IMR-90 (cell line): ENCODE data around the gene SPAG4. TPM values are rescaled to one million over a fixed set of nuclear protein-coding genes. Genes with fewer than 3 reads are reported as not detected.

Experiments used
- ATAC-seq: fragments of 200-7000 bp; cut with Tn5 transposase; 2 replicates; pipeline ENCODE4 v1.9.1; 2020; ENCODE audit warnings: low read depth, mild to moderate bottlenecking, moderate library complexity
- BruUV-seq: library from RNA; stranded (reverse); fragments of 400-500 nt; replicated peaks from 2 replicates; lab custom pipeline; 2021; lab: Mats Ljungman, UMichigan
- CTCF ChIA-PET: fragments of 300-600 bp; formaldehyde crosslinking; extraction: SDS; loops from one replicate; lab custom pipeline; 2021; ENCODE audit warnings: antibody characterized with exemption; lab: Yijun Ruan, JAX
- POLR2A ChIA-PET: fragments of 300-600 bp; sonication (Branson Sonifier 250); formaldehyde crosslinking; loops from one replicate; lab custom pipeline; 2022; ENCODE audit warnings: antibody characterized with exemption; ENCODE audit not compliant: unreplicated experiment; lab: Charles Lee
- DNase-seq: peaks from one replicate; pipeline ENCODE4 v3.0.0; 2013
- H2AFZ ChIP-seq: replicated peaks from 2 replicates; pipeline ENCODE3; 2013; ENCODE audit warnings: low read length, mild to moderate bottlenecking; ENCODE audit not compliant: poor library complexity
- H2AK5ac ChIP-seq: 2 replicates; pipeline ENCODE4 v1.6.1; 2013; ENCODE audit warnings: low read depth, low read length, inconsistent platforms
- H2AK9ac ChIP-seq: replicated peaks from 2 replicates; pipeline ENCODE3; 2013; ENCODE audit warnings: mild to moderate bottlenecking, low read depth, low read length, moderate library complexity; ENCODE audit not compliant: poor library complexity
- H2BK120ac ChIP-seq: 2 replicates; pipeline ENCODE4 v1.6.1; 2013; ENCODE audit warnings: low read depth, low read length, inconsistent platforms
- H2BK15ac ChIP-seq: 3 replicates; pipeline ENCODE4 v1.6.1; 2013; ENCODE audit warnings: low read depth, low read length, inconsistent platforms
- H2BK20ac ChIP-seq: 2 replicates; pipeline ENCODE4 v1.6.1; 2013; ENCODE audit warnings: low read depth, mild to moderate bottlenecking, inconsistent platforms, low read length, moderate library complexity
- H2BK5ac ChIP-seq: 2 replicates; pipeline ENCODE4 v1.6.1; 2013; ENCODE audit warnings: mild to moderate bottlenecking, low read depth, low read length, inconsistent platforms; ENCODE audit not compliant: poor library complexity, severe bottlenecking
- H3K14ac ChIP-seq: replicated peaks from 2 replicates; pipeline ENCODE4 v1.6.1; 2013; ENCODE audit warnings: low read depth, low read length, inconsistent platforms
- H3K18ac ChIP-seq: 2 replicates; pipeline ENCODE4 v1.6.1; 2013; ENCODE audit warnings: low read depth, low read length, control low read depth
- H3K23ac ChIP-seq: 2 replicates; pipeline ENCODE4 v1.6.1; 2013; ENCODE audit warnings: low read depth, low read length, inconsistent platforms
- H3K27ac ChIP-seq: 2 replicates; pipeline ENCODE4 v1.5.1; 2013; ENCODE audit warnings: mild to moderate bottlenecking, control low read depth, low read length; ENCODE audit not compliant: insufficient read depth
- H3K27me3 ChIP-seq: 2 replicates; pipeline ENCODE4 v1.6.1; 2013; ENCODE audit warnings: low read length; ENCODE audit not compliant: control insufficient read depth, insufficient read depth
- H3K36me3 ChIP-seq: 2 replicates; pipeline ENCODE4 v1.6.1; 2013; ENCODE audit warnings: low read length, mixed read lengths; ENCODE audit not compliant: control insufficient read depth, insufficient read depth
- H3K4ac ChIP-seq: 2 replicates; pipeline ENCODE4 v1.6.1; 2013; ENCODE audit warnings: low read depth, low read length, inconsistent platforms
- H3K4me1 ChIP-seq: 2 replicates; pipeline ENCODE4 v1.6.1; 2013; ENCODE audit warnings: low read length, mixed read lengths; ENCODE audit not compliant: control insufficient read depth, insufficient read depth
- H3K4me2 ChIP-seq: 2 replicates; pipeline ENCODE4 v1.6.1; 2013; ENCODE audit warnings: low read depth, mild to moderate bottlenecking, control low read depth, low read length, moderate library complexity
- H3K4me3 ChIP-seq: 2 replicates; pipeline ENCODE4 v1.5.1; 2013; ENCODE audit warnings: low read depth, mild to moderate bottlenecking, control low read depth, low read length, moderate library complexity; ENCODE audit not compliant: insufficient read depth
- H3K56ac ChIP-seq: 2 replicates; pipeline ENCODE4 v1.6.1; 2013; ENCODE audit warnings: low read length, inconsistent platforms; ENCODE audit not compliant: insufficient read depth; ENCODE audit errors: extremely low read depth
- H3K79me1 ChIP-seq, 2 experiments: 2 replicates each; pipeline ENCODE4 v1.6.1; 2013; ENCODE audit warnings: low read length in 2 of 2, inconsistent platforms in 1 of 2, low read depth in 1 of 2
- H3K9ac ChIP-seq: 2 replicates; pipeline ENCODE4 v1.6.1; 2013; ENCODE audit warnings: low read depth, low read length, control low read depth
- H3K9me1 ChIP-seq: 2 replicates; pipeline ENCODE4 v1.6.1; 2013; ENCODE audit warnings: low read length, inconsistent platforms; ENCODE audit not compliant: insufficient read depth
- H3K9me3 ChIP-seq: 2 replicates; pipeline ENCODE4 v1.6.1; 2013; ENCODE audit warnings: low read length; ENCODE audit not compliant: control insufficient read depth, insufficient read depth
- H4K20me1 ChIP-seq: 2 replicates; pipeline ENCODE4 v1.6.1; 2013; ENCODE audit warnings: low read length, inconsistent platforms; ENCODE audit not compliant: insufficient read depth
- H4K5ac ChIP-seq: 2 replicates; pipeline ENCODE4 v1.6.1; 2013; ENCODE audit warnings: mild to moderate bottlenecking, low read depth, low read length, control low read depth
- H4K8ac ChIP-seq, 2 experiments: 2 replicates each; pipeline ENCODE4 v1.6.1; 2013; ENCODE audit warnings: low read depth in 2 of 2, low read length in 2 of 2, control low read depth in 1 of 2, inconsistent platforms in 1 of 2
- H4K91ac ChIP-seq: 2 replicates; pipeline ENCODE4 v1.6.1; 2013; ENCODE audit warnings: low read depth, low read length, inconsistent platforms; ENCODE audit not compliant: insufficient read depth
- BHLHE40 ChIP-seq: fragments of 150-350 bp; IDR thresholded peaks from 2 replicates; pipeline ENCODE4 v1.6.1; 2016; ENCODE audit warnings: mild to moderate bottlenecking, low read depth, low read length
- CEBPB ChIP-seq: IDR thresholded peaks from 2 replicates; pipeline ENCODE4 v1.6.1; 2012; ENCODE audit warnings: low read depth, low read length, improper control_type of control experiment
- FOS ChIP-seq: fragments of 150-350 bp; IDR thresholded peaks from 2 replicates; pipeline ENCODE4 v1.6.1; 2016; ENCODE audit warnings: low read depth, low read length
- MAZ ChIP-seq: IDR thresholded peaks from 2 replicates; pipeline ENCODE4 v1.6.1; 2012; ENCODE audit warnings: low read depth, mild to moderate bottlenecking, low read length, improper control_type of control experiment, moderate library complexity, borderline replicate concordance
- MXI1 ChIP-seq: IDR thresholded peaks from 2 replicates; pipeline ENCODE4 v1.6.1; 2012; ENCODE audit warnings: low read depth, mild to moderate bottlenecking, low read length, moderate library complexity, borderline replicate concordance
- NFE2L2 ChIP-seq: fragments of 150-350 bp; IDR thresholded peaks from 2 replicates; pipeline ENCODE4 v1.6.1; 2016; ENCODE audit warnings: low read depth, mild to moderate bottlenecking, low read length
- POLR2A ChIP-seq: IDR thresholded peaks from 2 replicates; pipeline ENCODE4 v1.6.1; 2012; ENCODE audit warnings: mild to moderate bottlenecking, low read depth, low read length
- RAD21 ChIP-seq: IDR thresholded peaks from 2 replicates; pipeline ENCODE4 v1.6.1; 2012; ENCODE audit warnings: low read length, improper control_type of control experiment
- RCOR1 ChIP-seq: IDR thresholded peaks from 2 replicates; pipeline ENCODE4 v1.6.1; 2012; ENCODE audit warnings: mild to moderate bottlenecking, low read length, improper control_type of control experiment; ENCODE audit not compliant: insufficient replicate concordance
- RFX5 ChIP-seq: IDR thresholded peaks from 2 replicates; pipeline ENCODE4 v1.8.0; 2012; ENCODE audit warnings: low read depth, mild to moderate bottlenecking, low read length, moderate library complexity
- WGBS, 2 experiments: methylation state at CpG; one replicate each; pipeline versions ENCODE4 v1.1.5 to v1.1.7; 2013; ENCODE audit warnings: missing lambda C conversion rate in 2 of 2; ENCODE audit not compliant: insufficient read length in 1 of 2; ENCODE audit errors: extremely low coverage in 2 of 2; 5-methylcytosine and 5-hydroxymethylcytosine counted together
- dilution Hi-C: fragments of 300-500 bp; cut with HindIII; formaldehyde crosslinking; loops from one replicate; pipeline ENCODE4 v1.14.3; 2018; ENCODE audit warnings: low sequenced_read_pairs; ENCODE audit not compliant: unreplicated experiment
- in situ Hi-C: fragments of 300-500 bp; cut with MboI; formaldehyde crosslinking; loops from 3 replicates; pipeline ENCODE4 v1.14.3; 2019; ENCODE audit warnings: low sequenced_read_pairs, inconsistent platforms, mixed read lengths
- intact Hi-C: fragments of 100-400 bp; cut with micrococcal nuclease; formaldehyde crosslinking; loops from 2 replicates; pipeline ENCODE4 v1.10.0; 2022
- polyA plus RNA-seq, 3 experiments: library from polyadenylated mRNA; depleted of rRNA; stranded (reverse); fragments of >200 nt; gene quantifications; 2 replicates each; pipeline ENCODE4 v1.2.3, GENCODE V29; 2012; ENCODE audit warnings: low replicate concordance in 1 of 3
- total RNA-seq: library from RNA; depleted of rRNA; stranded (reverse); fragments of >200 nt; gene quantifications from 2 replicates; pipeline ENCODE4 v1.2.3, GENCODE V29; 2012
- TF ChIP-seq, protein P1 (sequence below): conservative IDR thresholded peaks from 2 replicates; pipeline ENCODE4 v1.5.1; 2012; ENCODE audit warnings: mild to moderate bottlenecking, low read depth, low read length, improper control_type of control experiment
- TF ChIP-seq, protein P2 (sequence below): fragments of 150-350 bp; IDR thresholded peaks from 2 replicates; pipeline ENCODE4 v1.6.1; 2016; ENCODE audit warnings: low read depth, mild to moderate bottlenecking, low read length, moderate library complexity, borderline replicate concordance
- TF ChIP-seq, protein P3 (sequence below): fragments of 150-350 bp; IDR thresholded peaks from 2 replicates; pipeline ENCODE4 v1.6.1; 2017; ENCODE audit warnings: mild to moderate bottlenecking, antibody characterized with exemption, low read length, low read depth

Gene SPAG4
- total and polyA plus RNA-seq, 2 of the 4 experiments (the other 2 are of a cell fraction) = 1.8 to 5.5 TPM

DNA sequence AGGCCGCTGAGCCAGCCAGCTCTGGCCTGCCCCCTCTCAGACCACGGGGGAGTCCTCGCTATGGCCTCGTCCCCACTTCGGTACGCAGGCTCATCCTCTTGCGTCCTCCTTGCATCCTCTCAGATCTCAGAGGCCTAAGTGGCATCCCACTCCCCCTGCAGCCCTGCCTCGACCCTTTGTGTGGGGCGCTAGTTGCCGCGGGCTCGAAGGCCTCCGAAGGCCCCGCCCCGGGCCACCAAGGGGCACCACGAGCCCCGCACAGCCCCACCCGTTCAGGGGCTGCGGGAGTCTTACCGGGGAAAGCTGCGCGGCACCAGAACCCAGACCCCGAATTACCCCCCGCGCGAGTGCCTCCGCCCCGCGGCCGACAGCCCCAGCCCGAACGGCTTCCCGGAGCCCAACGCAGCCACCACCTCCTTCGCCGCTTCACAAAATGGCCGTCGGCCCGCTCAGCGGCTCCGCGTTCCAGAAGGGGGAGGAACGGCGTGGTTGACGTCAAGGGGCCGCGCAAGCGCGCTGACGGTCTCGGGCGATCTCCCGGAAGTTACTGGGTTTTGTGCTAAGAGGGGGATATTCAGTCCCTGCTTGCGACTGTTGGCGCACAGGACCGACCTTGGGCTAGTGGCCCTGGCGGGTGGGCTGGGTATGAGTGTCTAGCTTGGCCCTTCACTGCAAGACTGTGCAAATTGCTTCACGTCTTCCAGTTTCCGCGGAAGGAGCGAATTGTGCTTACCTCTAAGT, 49.0 kb downstream of the SPAG4 start, which contains the start of the genes CPNE1 and RBM12:
CPNE1 (minus strand) TSS at position 435 of the 741 bp plus-strand sequence. CDS start 31,977 bp downstream, outside the sequence.
RBM12 (minus strand) TSS at position 435 of the 741 bp plus-strand sequence. CDS start 9,578 bp downstream, outside the sequence.
- H3K4me3 ChIP-seq = peak within 1 kb of the TSS; percentile 86
- H3K79me1 ChIP-seq = peaks cover 0 to 22% of the 10 kb centered on the region in 2 experiments; a peak in 3 of 4 replicates
- H3K4ac ChIP-seq = peak within 1 kb of the TSS; percentile 98
- H3K27me3 ChIP-seq = no peaks in the 10 kb centered on the region
- H3K18ac ChIP-seq = peak within 1 kb of the TSS; percentile 96
- H2BK120ac ChIP-seq = 0 out of 2 replicates have a peak within 1 kb of the TSS, but pooled peaks have one; percentile 26
- peaks cover 9% of the 10 kb centered on the region; the same call in 1 of the 2 replicates for H3K9me1 ChIP-seq
- peak within 1 kb of the TSS; percentile 94 to 100 for H4K8ac ChIP-seq
- H4K5ac ChIP-seq = peak within 1 kb of the TSS; percentile 100
- H3K56ac ChIP-seq = peak within 1 kb of the TSS; percentile 94
- peak within 1 kb of the TSS; percentile 100 for H2AK5ac ChIP-seq
- peak within 1 kb of the TSS; percentile 8; the same call in 1 of the 3 replicates for H2BK15ac ChIP-seq
- peak; percentile 91 for DNase-seq
- no TSS peak for BruUV-seq
- peak within 1 kb of the TSS; percentile 94 for H3K27ac ChIP-seq
- peak within 1 kb of the TSS; percentile 98 for H3K14ac ChIP-seq
- dilution Hi-C loops (no loop called here), intact Hi-C loops (loop anchor here (2.0 to 10.0 kb wide), 3 partner anchors 78 to 152 kb away; partner anchors contain the start of gene RBM39), in situ Hi-C loops (no loop called here)
- H3K9me3 ChIP-seq = no peaks in the 10 kb centered on the region
- peak within 1 kb of the TSS; percentile 98 for H4K91ac ChIP-seq
- 0% methylated on average over 7 of the region's 61 CpGs; no CpG with 5 or more reads in 1 of the 2 experiments for WGBS, 2 experiments
- POLR2A ChIA-PET = interaction anchor here (0.5 kb wide), 1 partner anchor 179 kb away, joined by 7 read pairs; no protein-coding TSS in a partner anchor
- H2BK20ac ChIP-seq = no peak within 1 kb of the TSS
- peak within 1 kb of the TSS; percentile 90 for H2BK5ac ChIP-seq
- H4K20me1 ChIP-seq = peaks cover 48% of the 10 kb centered on the region
- H3K4me1 ChIP-seq = peaks cover 2% of the 10 kb centered on the region
- H2AFZ ChIP-seq = peak within 1 kb of the TSS; percentile 96
- peaks cover 7% of the 10 kb centered on the region for H3K36me3 ChIP-seq
- peak within 1 kb of the TSS; percentile 96 for H3K9ac ChIP-seq
- peak; percentile 90 for ATAC-seq
- peak within 1 kb of the TSS; percentile 99 for H2AK9ac ChIP-seq
- peak within 1 kb of the TSS; percentile 99 for H3K4me2 ChIP-seq
- CTCF ChIA-PET = no interaction called here
- peak within 1 kb of the TSS; percentile 98 for H3K23ac ChIP-seq
- no peak for TF ChIP-seq CEBPB
- no peak for TF ChIP-seq NFE2L2
- TF ChIP-seq RCOR1 = no peak
- no peak for TF ChIP-seq RFX5
- no peak; the same call in 1 of the 2 replicates for TF ChIP-seq RAD21
- TF ChIP-seq MAZ = peak; percentile 58; the same call in 1 of the 2 replicates
- TF ChIP-seq, protein P1, sequence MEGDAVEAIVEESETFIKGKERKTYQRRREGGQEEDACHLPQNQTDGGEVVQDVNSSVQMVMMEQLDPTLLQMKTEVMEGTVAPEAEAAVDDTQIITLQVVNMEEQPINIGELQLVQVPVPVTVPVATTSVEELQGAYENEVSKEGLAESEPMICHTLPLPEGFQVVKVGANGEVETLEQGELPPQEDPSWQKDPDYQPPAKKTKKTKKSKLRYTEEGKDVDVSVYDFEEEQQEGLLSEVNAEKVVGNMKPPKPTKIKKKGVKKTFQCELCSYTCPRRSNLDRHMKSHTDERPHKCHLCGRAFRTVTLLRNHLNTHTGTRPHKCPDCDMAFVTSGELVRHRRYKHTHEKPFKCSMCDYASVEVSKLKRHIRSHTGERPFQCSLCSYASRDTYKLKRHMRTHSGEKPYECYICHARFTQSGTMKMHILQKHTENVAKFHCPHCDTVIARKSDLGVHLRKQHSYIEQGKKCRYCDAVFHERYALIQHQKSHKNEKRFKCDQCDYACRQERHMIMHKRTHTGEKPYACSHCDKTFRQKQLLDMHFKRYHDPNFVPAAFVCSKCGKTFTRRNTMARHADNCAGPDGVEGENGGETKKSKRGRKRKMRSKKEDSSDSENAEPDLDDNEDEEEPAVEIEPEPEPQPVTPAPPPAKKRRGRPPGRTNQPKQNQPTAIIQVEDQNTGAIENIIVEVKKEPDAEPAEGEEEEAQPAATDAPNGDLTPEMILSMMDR = no peak
- TF ChIP-seq, protein P2, sequence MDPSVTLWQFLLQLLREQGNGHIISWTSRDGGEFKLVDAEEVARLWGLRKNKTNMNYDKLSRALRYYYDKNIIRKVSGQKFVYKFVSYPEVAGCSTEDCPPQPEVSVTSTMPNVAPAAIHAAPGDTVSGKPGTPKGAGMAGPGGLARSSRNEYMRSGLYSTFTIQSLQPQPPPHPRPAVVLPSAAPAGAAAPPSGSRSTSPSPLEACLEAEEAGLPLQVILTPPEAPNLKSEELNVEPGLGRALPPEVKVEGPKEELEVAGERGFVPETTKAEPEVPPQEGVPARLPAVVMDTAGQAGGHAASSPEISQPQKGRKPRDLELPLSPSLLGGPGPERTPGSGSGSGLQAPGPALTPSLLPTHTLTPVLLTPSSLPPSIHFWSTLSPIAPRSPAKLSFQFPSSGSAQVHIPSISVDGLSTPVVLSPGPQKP = no peak
- TF ChIP-seq MXI1 = 0 out of 2 replicates have a peak, but pooled peaks have one; percentile 38
- no peak for TF ChIP-seq FOS
- peak; percentile 30; the same call in 1 of the 2 replicates for TF ChIP-seq BHLHE40
- TF ChIP-seq, protein P3, sequence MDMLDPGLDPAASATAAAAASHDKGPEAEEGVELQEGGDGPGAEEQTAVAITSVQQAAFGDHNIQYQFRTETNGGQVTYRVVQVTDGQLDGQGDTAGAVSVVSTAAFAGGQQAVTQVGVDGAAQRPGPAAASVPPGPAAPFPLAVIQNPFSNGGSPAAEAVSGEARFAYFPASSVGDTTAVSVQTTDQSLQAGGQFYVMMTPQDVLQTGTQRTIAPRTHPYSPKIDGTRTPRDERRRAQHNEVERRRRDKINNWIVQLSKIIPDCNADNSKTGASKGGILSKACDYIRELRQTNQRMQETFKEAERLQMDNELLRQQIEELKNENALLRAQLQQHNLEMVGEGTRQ = peak; percentile 2; the same call in 1 of the 2 replicates
- TF ChIP-seq POLR2A = peak; percentile 97
